Lower lobe of right lung (tissue), 2 donors: ENCODE measurements around the gene TET1. TPM values are rescaled to one million over a fixed set of nuclear protein-coding genes. Genes with fewer than 3 reads are reported as not detected.
A peak's percentile ranks its signal among the peaks of the same experiment; 100 is the strongest.
"Not testable (repeated sequence)": the region's sequence is repeated elsewhere in the genome, so short reads cannot be mapped to it uniquely, and the experiment has no call there.

ENCODE experiments used
- ATAC-seq, 2 donors: fragments of 200-7000 bp; cut with Tn5 transposase; one replicate each; pipeline ENCODE4 v1.9.1; 2020 to 2022; ENCODE audit warnings: mild to moderate bottlenecking in 2 of 2, moderate library complexity in 2 of 2
- DNase-seq: peaks from one replicate; pipeline ENCODE4 v3.0.0-alpha.2; 2020
- H3K27ac ChIP-seq: fragments of 200-600 bp; one replicate; pipeline ENCODE4 v1.8.0; 2022
- H3K27me3 ChIP-seq: fragments of 200-600 bp; one replicate; pipeline ENCODE4 v1.8.0; 2022; ENCODE audit warnings: low read depth
- H3K36me3 ChIP-seq: fragments of 200-600 bp; one replicate; pipeline ENCODE4 v1.8.0; 2022; ENCODE audit warnings: mild to moderate bottlenecking
- H3K4me1 ChIP-seq: fragments of 200-600 bp; one replicate; pipeline ENCODE4 v1.8.0; 2022
- H3K4me3 ChIP-seq: fragments of 200-600 bp; one replicate; pipeline ENCODE4 v1.8.0; 2022; ENCODE audit warnings: mild to moderate bottlenecking
- H3K9me3 ChIP-seq: fragments of 200-600 bp; one replicate; pipeline ENCODE4 v1.8.0; 2022
- CTCF ChIP-seq: fragments of 200-600 bp; IDR thresholded peaks from one replicate; pipeline ENCODE4 v1.8.0; 2022; ENCODE audit warnings: antibody characterized with exemption, mild to moderate bottlenecking
- intact Hi-C: fragments of 100-400 bp; cut with DNase I; formaldehyde crosslinking; loops from one replicate; pipeline ENCODE4 v1.11.0; 2022
- long read RNA-seq: library from polyadenylated mRNA; unstranded; transcript quantifications from one replicate; pipeline ENCODE4 v2.0.0, GENCODE V29; 2021
- total RNA-seq: library from RNA; stranded (reverse); fragmentation: NEBNext Ultra II Directional; extraction: Animal tissue kit (Norgen Biotek cat#: 25700); gene quantifications from one replicate; pipeline ENCODE4 v1.2.1, GENCODE V29; 2021
- donor health status: DM: no; HTN: yes; CAD: no; lungs with severe emphysema.

The TET1 gene
- total RNA-seq, result 1.8 TPM
- long read RNA-seq, partial matches to known transcripts, result 0 of 2 reads
- long read RNA-seq, other reads (novel, unspliced or antisense), result 2 of 2 reads

- Histone ChIP-seq H3K27me3 (peaks cover 21% of the 10 kb centered on the region), H3K36me3 (no peaks in the 10 kb centered on the region), H3K4me1 (peaks cover 15% of the 10 kb centered on the region), H3K4me3 (peak within 1 kb of the TSS; percentile 69), H3K27ac (no peak within 1 kb of the TSS), H3K9me3 (no peaks in the 10 kb centered on the region)
- no peak for TF ChIP-seq CTCF
- intact Hi-C loops, result no loop called here
- ATAC-seq, result peak; percentile 72 to 78
- no peak for DNase-seq
Observed at GRCh38 chr10:68560186-68560942, at the start of gene TET1. Gene TET1 (plus strand): TSS chr10:68560337. CDS start chr10:68572339, 12,002 bp downstream.

- H3K27me3 ChIP-seq, intact Hi-C loops, H3K4me1 ChIP-seq, H3K27ac ChIP-seq, ATAC-seq, DNase-seq, H3K4me3 ChIP-seq, H3K9me3 ChIP-seq: not testable (repeated sequence)
- peaks cover 72% of the 10 kb centered on the region for H3K36me3 ChIP-seq
Observed at GRCh38 chr10:68516216-68516615, 43.9 kb upstream of the TET1 start.

- no peak for ATAC-seq
- intact Hi-C loops, result no loop called here
- no peaks in the 10 kb centered on the region for H3K27me3 ChIP-seq
- no peak for DNase-seq
- H3K4me1 ChIP-seq, result no peaks in the 10 kb centered on the region
- H3K27ac ChIP-seq, result no peak overlapping the region
- no peak for TF ChIP-seq CTCF
- H3K4me3 ChIP-seq, result no peak overlapping the region
- H3K9me3 ChIP-seq, result no peaks in the 10 kb centered on the region
- peaks cover 73% of the 10 kb centered on the region for H3K36me3 ChIP-seq
Observed at GRCh38 chr10:68516766-68517165, 43.4 kb upstream of the TET1 start.

- Histone ChIP-seq H3K4me1 (no peaks in the 10 kb centered on the region), H3K9me3 (no peaks in the 10 kb centered on the region), H3K27me3 (no peaks in the 10 kb centered on the region), H3K27ac (no peak overlapping the region), H3K36me3 (peaks cover 77% of the 10 kb centered on the region), H3K4me3 (no peak overlapping the region)
- ATAC-seq, result no peak
- intact Hi-C loops, result no loop called here
- no peak for DNase-seq
- no peak for TF ChIP-seq CTCF
Observed at GRCh38 chr10:68517188-68517587, 42.9 kb upstream of the TET1 start.

GRCh38 chr10:68518609-68519008 is 41.5 kb upstream of the TET1 start:
- intact Hi-C loops, DNase-seq, H3K27me3 ChIP-seq, H3K4me1 ChIP-seq, ATAC-seq, H3K4me3 ChIP-seq, H3K9me3 ChIP-seq, H3K27ac ChIP-seq: not testable (repeated sequence)
- H3K36me3 ChIP-seq, result peaks cover 82% of the 10 kb centered on the region

- H3K4me3 ChIP-seq, H3K4me1 ChIP-seq, DNase-seq, intact Hi-C loops, H3K27me3 ChIP-seq, ATAC-seq, H3K9me3 ChIP-seq: not testable (repeated sequence)
- H3K27ac ChIP-seq, result peak overlapping the region; percentile 9
- H3K36me3 ChIP-seq, result peaks cover 33% of the 10 kb centered on the region
Observed at GRCh38 chr10:68525490-68526038, 34.6 kb upstream of the TET1 start.

GRCh38 chr10:68526634-68527307 is 33.4 kb upstream of the TET1 start:
- DNase-seq, result no peak
- Histone ChIP-seq H3K36me3 (peaks cover 25% of the 10 kb centered on the region), H3K4me3 (peak overlapping the region; percentile 97), H3K27me3 (no peaks in the 10 kb centered on the region), H3K4me1 (peaks cover 7% of the 10 kb centered on the region), H3K27ac (peak overlapping the region; percentile 97), H3K9me3 (no peaks in the 10 kb centered on the region)
- intact Hi-C loops, result no loop called here
- ATAC-seq, result peak; percentile 78 to 84
- no peak for TF ChIP-seq CTCF
